Heart right ventricle (tissue), 16 donors: ENCODE measurements around the gene CORO7. TPM values are rescaled to one million over a fixed set of nuclear protein-coding genes. Genes with fewer than 3 reads are reported as not detected.

Experiments used
- ATAC-seq, 8 donors: fragments of 200-7000 bp; cut with Tn5 transposase; one replicate each; pipeline ENCODE4 v1.9.1; 2020; ENCODE audit warnings: mild to moderate bottlenecking in 8 of 8, moderate library complexity in 8 of 8, moderate number of reproducible peaks in 1 of 8
- DNase-seq, 2 donors: peaks; one replicate each; pipeline ENCODE4 v3.0.0-alpha.2; 2020
- H3K27ac ChIP-seq, 10 donors: fragments of 200-600 bp; sonication (generic) in 2 of 10; one replicate each; pipeline versions ENCODE4 v1.5.0 to v1.8.0; 2020 to 2022; ENCODE audit warnings: mild to moderate bottlenecking in 3 of 10
- H3K27me3 ChIP-seq, 7 donors: fragments of 200-600 bp; one replicate each; pipeline ENCODE4 v1.8.0; 2021 to 2022; ENCODE audit warnings: mild to moderate bottlenecking in 2 of 7
- H3K36me3 ChIP-seq, 9 donors: fragments of 200-600 bp; sonication (generic) in 1 of 9; one replicate each; pipeline versions ENCODE4 v1.5.0 to v1.8.0; 2020 to 2022; ENCODE audit warnings: mild to moderate bottlenecking in 2 of 9
- H3K4me1 ChIP-seq, 9 donors: fragments of 200-600 bp; sonication (generic) in 1 of 9; one replicate each; pipeline versions ENCODE4 v1.5.0 to v1.8.0; 2020 to 2022; ENCODE audit warnings: mild to moderate bottlenecking in 4 of 9
- H3K4me3 ChIP-seq, 10 donors: fragments of 200-600 bp; sonication (generic) in 2 of 10; one replicate each; pipeline versions ENCODE4 v1.5.0 to v1.8.0; 2020 to 2022; ENCODE audit warnings: mild to moderate bottlenecking in 7 of 10, moderate library complexity in 2 of 10
- H3K9me3 ChIP-seq, 11 donors: fragments of 200-600 bp in 10 of 11; sonication (generic) in 2 of 11; one replicate each; pipeline versions ENCODE4 v1.5.0 to v1.8.0; 2013 to 2022; ENCODE audit warnings: mild to moderate bottlenecking in 2 of 11, control low read depth in 1 of 11, moderate library complexity in 1 of 11
- CTCF ChIP-seq, 9 donors: fragments of 200-600 bp; sonication (generic) in 2 of 9; IDR thresholded peaks; one replicate each; pipeline versions ENCODE4 v1.5.0 to v1.8.0; 2021 to 2022; ENCODE audit warnings: antibody characterized with exemption in 9 of 9, mild to moderate bottlenecking in 5 of 9, moderate library complexity in 1 of 9
- WGBS, 2 donors: extraction: QIAGEN DNeasy Blood & Tissue Kit; methylation state at CpG; one replicate each; pipeline ENCODE4 v1.1.7; 2013; ENCODE audit warnings: inconsistent platforms in 1 of 2; 5-methylcytosine and 5-hydroxymethylcytosine counted together
- intact Hi-C, 10 donors: fragments of 100-400 bp; cut with DNase I; formaldehyde crosslinking; loops; one replicate each; pipeline versions ENCODE4 v1.11.1 to v1.14.2; 2022
- polyA plus RNA-seq, 2 donors: library from polyadenylated mRNA; stranded (reverse); fragments of 200-250 nt; gene quantifications; one replicate each; pipeline ENCODE4 v1.2.3, GENCODE V29; 2013
- total RNA-seq, 10 donors: library from RNA; stranded (reverse); fragmentation: NEBNext Ultra II Directional in 3 of 10; extraction: Animal tissue kit (Norgen Biotek cat#: 25700) in 3 of 10; gene quantifications; one replicate each; pipeline versions ENCODE4 v1.2.1 to v1.2.4, GENCODE V29; 2021 to 2023
- donor health status: Arrhythmogenic right ventricular cardiomyopathy.
- donor health status: ischemic (EF 13 %, LVEDD 7.1; RV severe dilation, severe dysfunction).
- donor health status: healthy with polysubstance abuse.
- donor health status: DM: no; HTN: yes; CAD: no.
- donor health status: DM: no; HTN: no; CAD: no.
- donor health status: ischemic (EF 25% LVEDD 6.9; RV normal size, moderate dysfunction).
- donor health status: ischemic (EF 25% LVEDD 5.7; RV mildly dilated, moderate dysfunction).
- donor health status: healthy.
- donor health status: DM: yes; HTN: yes; CAD: no.
- donor health status: Ischemic cardiomyopathy.
- donor health status: ischemic (EF 35%, LVEDD 5.7; RV mildly dilated, moderate dysfunction).
- donor health status: nonischemic (EF 11% LVEDD 7.7; RV severe dilation, severe dysfunction).
- donor health status: DM: yes; HTN: yes; CAD: no.
- donor health status: PGD.
- donor health status: ischemic (EF 29% LVEDD 5.4; RV normal size, mild dysfunction).
- donor health status: nonischemic (EF 23%, LVEDD 6.1; RV moderate dilation, normal function).

The CORO7 gene
- total and polyA plus RNA-seq, 12 donors = 6.5 to 21.8 (median 10.9) TPM

GRCh38 chr16:4382795-4383357 is 33.5 kb downstream of the CORO7 start:
- H3K27ac ChIP-seq = peak overlapping the region in 4 of 10 donors; percentile 6 to 62 (median 38)
- WGBS, 2 donors = 78 to 83% methylated on average over 21 of the region's 21 CpGs
- no peak overlapping the region for H3K4me3 ChIP-seq
- H3K9me3 ChIP-seq = no peaks in the 10 kb centered on the region
- ATAC-seq (no peak), DNase-seq (no peak)
- peaks cover 0 to 89% (median 13%) of the 10 kb centered on the region in 9 donors for H3K36me3 ChIP-seq
- intact Hi-C loops = no loop called here
- no peak for TF ChIP-seq CTCF (IDR thresholded peaks at IDR 0.05)
- no peaks in the 10 kb centered on the region for H3K27me3 ChIP-seq
- peaks cover 5 to 69% (median 23%) of the 10 kb centered on the region in 9 donors for H3K4me1 ChIP-seq

- Histone ChIP-seq H3K4me3 (no peak overlapping the region), H3K27me3 (no peaks in the 10 kb centered on the region), H3K4me1 (peaks cover 12 to 69% (median 26%) of the 10 kb centered on the region in 9 donors), H3K27ac (peak overlapping the region in 4 of 10 donors; percentile 6 to 40 (median 38)), H3K36me3 (peaks cover 0 to 82% (median 11%) of the 10 kb centered on the region in 9 donors), H3K9me3 (no peaks in the 10 kb centered on the region)
- no peak for ATAC-seq
- no peak for TF ChIP-seq CTCF (IDR thresholded peaks at IDR 0.05)
- 95% methylated on average over 54 to 55 of the region's 55 CpGs for WGBS, 2 donors
- intact Hi-C loops = no loop called here
- DNase-seq = no peak
These were observed 34.2 kb downstream of the CORO7 start for GRCh38 chr16:4381935-4382794.

- peaks cover 15 to 70% (median 29%) of the 10 kb centered on the region in 9 donors for H3K4me1 ChIP-seq
- WGBS, 2 donors = 94 to 95% methylated on average over 59 of the region's 59 CpGs
- no peaks in the 10 kb centered on the region for H3K27me3 ChIP-seq
- TF ChIP-seq CTCF (IDR thresholded peaks at IDR 0.05) = no peak
- no peak overlapping the region for H3K4me3 ChIP-seq
- DNase-seq (peak in 1 of 2 donors; percentile 20), ATAC-seq (no peak)
- intact Hi-C loops = no loop called here
- H3K36me3 ChIP-seq = peaks cover 0 to 73% (median 11%) of the 10 kb centered on the region in 9 donors
- H3K27ac ChIP-seq = no peak overlapping the region
- H3K9me3 ChIP-seq = no peaks in the 10 kb centered on the region
These were observed 35.1 kb downstream of the CORO7 start for GRCh38 chr16:4381072-4381934.
